GM12878 (cell line): ENCODE measurements around the gene ARHGAP1. TPM values are rescaled to one million over a fixed set of nuclear protein-coding genes. Genes with fewer than 3 reads are reported as not detected.

ENCODE experiments used
- ATAC-seq: fragments of 200-7000 bp; cut with Tn5 transposase; 3 replicates; pipeline ENCODE4 v1.9.1; 2020; ENCODE audit warnings: mild to moderate bottlenecking, moderate library complexity
- BruUV-seq: library from RNA; stranded (reverse); fragments of 400-500 nt; replicated peaks from 2 replicates; lab custom pipeline; 2021; lab: Mats Ljungman, UMichigan
- CTCF ChIA-PET: fragments of 300-600 bp; sonication (Branson Sonifier 250); formaldehyde crosslinking; extraction: SDS; loops from one replicate; lab custom pipeline; 2021; ENCODE audit warnings: inconsistent platforms; lab: Yijun Ruan, JAX
- POLR2A ChIA-PET: fragments of 350-600 bp; formaldehyde crosslinking; extraction: SDS; loops from one replicate; lab custom pipeline; 2021; ENCODE audit warnings: inconsistent platforms; lab: Charles Lee
- RAD21 ChIA-PET: fragments of 300-600 bp; sonication (Branson Sonifier 250); formaldehyde crosslinking; loops from one replicate; lab custom pipeline; 2023; ENCODE audit warnings: antibody characterized with exemption; ENCODE audit not compliant: unreplicated experiment; lab: Charles Lee
- SMC1A ChIA-PET: fragments of 300-600 bp; sonication (Branson Sonifier 250); formaldehyde crosslinking; loops from one replicate; lab custom pipeline; 2023; ENCODE audit not compliant: unreplicated experiment, uncharacterized antibody; lab: Charles Lee
- DNase-seq: peaks from one replicate; pipeline ENCODE4 v3.0.0-alpha.2; 2011; ENCODE audit warnings: low read depth, low spot score
- FAIRE-seq: peaks from 3 replicates; lab custom pipeline; 2011; peaks lifted over from hg19 to GRCh38; lab: Jason Lieb, UNC
- H2AFZ ChIP-seq: 2 replicates; pipeline ENCODE4 v1.6.0; 2011; ENCODE audit warnings: low read depth, low read length, control low read depth; ENCODE audit not compliant: control insufficient read depth
- H3K27ac ChIP-seq: 2 replicates; pipeline ENCODE4 v1.5.1; 2011; ENCODE audit warnings: control low read depth; ENCODE audit not compliant: control insufficient read depth, insufficient read depth
- H3K27me3 ChIP-seq, 2 experiments: replicated peaks in 1 of 2; 2 replicates each; pipeline versions ENCODE4 v1.6.0 to v1.6.1; 2011; ENCODE audit warnings: low read length in 1 of 2; ENCODE audit not compliant: control insufficient read depth in 2 of 2, insufficient read depth in 2 of 2
- H3K36me3 ChIP-seq, 2 experiments: 2 replicates each; pipeline ENCODE4 v1.5.1; 2011; ENCODE audit warnings: low read length in 1 of 2; ENCODE audit not compliant: control insufficient read depth in 2 of 2, insufficient read depth in 2 of 2
- H3K4me1 ChIP-seq: 2 replicates; pipeline ENCODE4 v1.6.1; 2011; ENCODE audit warnings: mild to moderate bottlenecking, low read length, moderate library complexity, mixed read lengths; ENCODE audit not compliant: control insufficient read depth, insufficient read depth
- H3K4me2 ChIP-seq: 2 replicates; pipeline ENCODE4 v1.6.0; 2011; ENCODE audit warnings: control low read depth; ENCODE audit not compliant: control insufficient read depth, insufficient read depth
- H3K4me3 ChIP-seq: fragments of 200-600 bp; sonication (generic); 2 replicates; pipeline ENCODE4 v1.5.1; 2016
- H3K79me2 ChIP-seq: 2 replicates; pipeline ENCODE4 v1.6.0; 2011; ENCODE audit warnings: low read length; ENCODE audit not compliant: control insufficient read depth, insufficient read depth
- H3K9ac ChIP-seq: 2 replicates; pipeline ENCODE4 v1.8.0; 2011; ENCODE audit warnings: low read length, control low read depth, mixed read lengths; ENCODE audit not compliant: control insufficient read depth, insufficient read depth
- H3K9me3 ChIP-seq: replicated peaks from 3 replicates; pipeline ENCODE4 v1.5.1; 2011; ENCODE audit warnings: mild to moderate bottlenecking, low read length; ENCODE audit not compliant: control insufficient read depth, insufficient read depth
- H4K20me1 ChIP-seq: 2 replicates; pipeline ENCODE4 v1.6.0; 2011; ENCODE audit not compliant: control insufficient read depth, insufficient read depth
- CHD2 ChIP-seq: IDR thresholded peaks from 2 replicates; pipeline ENCODE4 v1.6.1; 2011; ENCODE audit warnings: low read depth, low read length, improper control_type of control experiment, borderline replicate concordance
- CHD4 ChIP-seq: fragments of 200-600 bp; sonication (generic); IDR thresholded peaks from 2 replicates; pipeline ENCODE4 v1.6.1; 2016; ENCODE audit warnings: mild to moderate bottlenecking
- CTCF ChIP-seq, 3 experiments: IDR thresholded peaks in 2 of 3; conservative IDR thresholded peaks in 1 of 3; 2 replicates each; pipeline ENCODE4 v1.5.1; 2011; ENCODE audit warnings: low read depth in 3 of 3, low read length in 3 of 3, mild to moderate bottlenecking in 3 of 3, control low read depth in 2 of 3, moderate library complexity in 2 of 3, inconsistent platforms in 1 of 3, mixed read lengths in 1 of 3; ENCODE audit not compliant: control insufficient read depth in 2 of 3, insufficient read depth in 1 of 3; ENCODE audit errors: extremely low read depth in 1 of 3
- HSF1 ChIP-seq: fragments of 150-350 bp; IDR thresholded peaks from 2 replicates; pipeline ENCODE4 v1.6.1; 2014; ENCODE audit warnings: mild to moderate bottlenecking, low read depth, low read length
- MEF2A ChIP-seq: IDR thresholded peaks from 2 replicates; pipeline ENCODE4 v1.6.1; 2011; ENCODE audit warnings: low read depth, mild to moderate bottlenecking, low read length, moderate library complexity; ENCODE audit not compliant: insufficient read depth
- PAX5 ChIP-seq: IDR thresholded peaks from 2 replicates; pipeline ENCODE4 v1.6.1; 2011; ENCODE audit warnings: low read depth, low read length, borderline replicate concordance
- POU2F2 ChIP-seq: IDR thresholded peaks from 3 replicates; pipeline ENCODE4 v1.6.1; 2011; ENCODE audit warnings: low read depth, mild to moderate bottlenecking, low read length, borderline replicate concordance
- RFX5 ChIP-seq: IDR thresholded peaks from 2 replicates; pipeline ENCODE4 v1.6.1; 2011; ENCODE audit warnings: low read depth, low read length, improper control_type of control experiment
- TBL1XR1 ChIP-seq: IDR thresholded peaks from 2 replicates; pipeline ENCODE4 v1.6.1; 2012; ENCODE audit warnings: low read depth, low read length, improper control_type of control experiment
- TCF12 ChIP-seq: IDR thresholded peaks from 2 replicates; pipeline ENCODE4 v1.6.1; 2011; ENCODE audit warnings: low read depth, mild to moderate bottlenecking, low read length
- TCF3 ChIP-seq: IDR thresholded peaks from 2 replicates; pipeline ENCODE4 v1.6.1; 2012; ENCODE audit warnings: low read depth, mild to moderate bottlenecking, low read length, borderline replicate concordance; ENCODE audit not compliant: insufficient read depth
- YBX1 ChIP-seq: fragments of 450-650 bp; IDR thresholded peaks from 2 replicates; pipeline ENCODE4 v1.6.1; 2016; ENCODE audit warnings: antibody characterized with exemption
- ZNF207 ChIP-seq: fragments of 450-650 bp; IDR thresholded peaks from 2 replicates; pipeline ENCODE4 v1.6.1; 2014; ENCODE audit warnings: antibody characterized with exemption, mild to moderate bottlenecking, borderline replicate concordance
- WGBS: methylation state at CpG from one replicate; pipeline ENCODE4 v1.1.6; 2016; ENCODE audit warnings: low lambda C conversion rate; ENCODE audit not compliant: insufficient replicate concordance, insufficient coverage; ENCODE audit errors: missing lambda C conversion rate; 5-methylcytosine and 5-hydroxymethylcytosine counted together
- in situ Hi-C: fragments of 300-500 bp; cut with MboI; formaldehyde crosslinking; loops from 9 replicates; pipeline ENCODE4 v1.14.3; 2018; ENCODE audit warnings: mixed read lengths
- intact Hi-C: fragments of 100-400 bp; cut with micrococcal nuclease; formaldehyde crosslinking; loops from one replicate; pipeline ENCODE4 v1.14.2; 2022; ENCODE audit not compliant: unreplicated experiment
- polyA plus RNA-seq, 11 experiments: library from polyadenylated mRNA; depleted of rRNA in 4 of 11; unstranded in 6 of 11; stranded (reverse) in 5 of 11; fragments of >200 nt; fragmentation: Nextera tagmentation in 4 of 11; fragmentation: Illumina TruSeq in 1 of 11; extraction: Ambion mirVana in 4 of 11; extraction: Trizol in 1 of 11; gene quantifications; 1 replicate in 1 of 11; 2 replicates in 10 of 11; pipeline versions ENCODE4 v1.2.1 to v1.2.3, GENCODE V29; 2011 to 2016; ENCODE audit warnings: inconsistent platforms in 2 of 11, missing spikeins in 2 of 11, low read depth in 1 of 11
- total RNA-seq, 4 experiments: library from RNA; depleted of rRNA in 3 of 4; stranded (reverse); fragments of >200 nt in 3 of 4; fragmentation: Illumina TruSeq in 1 of 4; extraction: Trizol in 1 of 4; gene quantifications; 2 replicates each; pipeline versions ENCODE4 v1.2.1 to v1.2.3, GENCODE V29; 2013 to 2021
- TF ChIP-seq, protein P1 (sequence below): fragments of 450-650 bp; formaldehyde crosslinking; IDR thresholded peaks from 2 replicates; pipeline ENCODE4 v1.4.0; 2020; ENCODE audit warnings: mild to moderate bottlenecking, moderate library complexity

The ARHGAP1 gene
- total and polyA plus RNA-seq, 10 of the 15 experiments (the other 5 are each of a cell fraction or from before 2014, with no cell fraction given): 4.3 to 45.5 (median 23.2) TPM

DNA sequence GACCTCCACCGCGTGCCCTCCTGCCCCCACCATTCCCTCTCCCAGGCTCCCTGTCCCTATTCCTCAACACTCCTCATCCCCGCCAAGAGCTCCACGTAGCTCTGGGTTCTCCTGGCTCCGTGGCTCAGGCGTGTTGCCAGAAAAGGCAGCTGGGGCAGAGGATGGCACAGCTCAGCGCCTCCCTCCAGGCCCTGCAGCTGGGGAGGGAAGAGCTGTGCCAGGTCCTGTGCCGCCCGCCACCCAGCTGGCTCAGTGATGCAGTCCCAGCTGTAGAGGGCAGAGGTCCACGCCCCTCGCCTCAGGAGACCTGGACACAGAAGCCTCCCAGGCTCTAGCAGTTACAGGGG, 4.2 kb downstream of the ARHGAP1 start:
- Histone ChIP-seq H3K4me1 (no peaks in the 10 kb centered on the region), H4K20me1 (no peaks in the 10 kb centered on the region), H3K79me2 (peaks cover 13% of the 10 kb centered on the region), H3K4me2 (no peak overlapping the region), H3K9me3 (no peaks in the 10 kb centered on the region), H3K9ac (no peak overlapping the region), H3K36me3 (peaks cover 5 to 10% of the 10 kb centered on the region in 2 experiments; a peak in 3 of 4 replicates), H2AFZ (no peak overlapping the region), H3K27ac (no peak overlapping the region), H3K27me3 (no peaks in the 10 kb centered on the region), H3K4me3 (no peak overlapping the region)
- ChIA-PET SMC1A (interaction anchor here (0.8 kb wide), 1 partner anchor 12 kb away, joined by 3 read pairs; no protein-coding TSS in a partner anchor), CTCF (no interaction called here), POLR2A (no interaction called here), RAD21 (no interaction called here)
- DNase-seq (no peak), ATAC-seq (no peak), FAIRE-seq (no peak)
- BruUV-seq: no TSS peak
- 97% methylated on average over 11 of the region's 11 CpGs for WGBS
- intact Hi-C loops (no loop called here), in situ Hi-C loops (no loop called here)
- TF ChIP-seq TCF12 (no peak), RFX5 (no peak), TCF3 (no peak), CHD2 (no peak), POU2F2 (no peak), HSF1 (no peak), CTCF (IDR thresholded peaks at IDR 0.05 in 2 of 3, conservative IDR thresholded peaks at IDR 0.05 in 1 of 3; ENCODE audit: control insufficient read depth in 2 of 3, extremely low read depth in 1 of 3, insufficient read depth in 1 of 3, low read depth in 3 of 3, low read length in 3 of 3) (no peak), MEF2A (no peak), TBL1XR1 (no peak), PAX5 (no peak), ZNF207 (no peak), YBX1 (no peak), CHD4 (no peak)
- TF ChIP-seq, protein P1, sequence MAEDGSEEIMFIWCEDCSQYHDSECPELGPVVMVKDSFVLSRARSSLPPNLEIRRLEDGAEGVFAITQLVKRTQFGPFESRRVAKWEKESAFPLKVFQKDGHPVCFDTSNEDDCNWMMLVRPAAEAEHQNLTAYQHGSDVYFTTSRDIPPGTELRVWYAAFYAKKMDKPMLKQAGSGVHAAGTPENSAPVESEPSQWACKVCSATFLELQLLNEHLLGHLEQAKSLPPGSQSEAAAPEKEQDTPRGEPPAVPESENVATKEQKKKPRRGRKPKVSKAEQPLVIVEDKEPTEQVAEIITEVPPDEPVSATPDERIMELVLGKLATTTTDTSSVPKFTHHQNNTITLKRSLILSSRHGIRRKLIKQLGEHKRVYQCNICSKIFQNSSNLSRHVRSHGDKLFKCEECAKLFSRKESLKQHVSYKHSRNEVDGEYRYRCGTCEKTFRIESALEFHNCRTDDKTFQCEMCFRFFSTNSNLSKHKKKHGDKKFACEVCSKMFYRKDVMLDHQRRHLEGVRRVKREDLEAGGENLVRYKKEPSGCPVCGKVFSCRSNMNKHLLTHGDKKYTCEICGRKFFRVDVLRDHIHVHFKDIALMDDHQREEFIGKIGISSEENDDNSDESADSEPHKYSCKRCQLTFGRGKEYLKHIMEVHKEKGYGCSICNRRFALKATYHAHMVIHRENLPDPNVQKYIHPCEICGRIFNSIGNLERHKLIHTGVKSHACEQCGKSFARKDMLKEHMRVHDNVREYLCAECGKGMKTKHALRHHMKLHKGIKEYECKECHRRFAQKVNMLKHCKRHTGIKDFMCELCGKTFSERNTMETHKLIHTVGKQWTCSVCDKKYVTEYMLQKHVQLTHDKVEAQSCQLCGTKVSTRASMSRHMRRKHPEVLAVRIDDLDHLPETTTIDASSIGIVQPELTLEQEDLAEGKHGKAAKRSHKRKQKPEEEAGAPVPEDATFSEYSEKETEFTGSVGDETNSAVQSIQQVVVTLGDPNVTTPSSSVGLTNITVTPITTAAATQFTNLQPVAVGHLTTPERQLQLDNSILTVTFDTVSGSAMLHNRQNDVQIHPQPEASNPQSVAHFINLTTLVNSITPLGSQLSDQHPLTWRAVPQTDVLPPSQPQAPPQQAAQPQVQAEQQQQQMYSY (CRISPR knock-in tag): no peak
